Stomach (tissue), 9 donors: ENCODE results near the gene BLCAP. TPM values are rescaled to one million over a fixed set of nuclear protein-coding genes. Genes with fewer than 3 reads are reported as not detected.

ENCODE experiments used
- DNase-seq, 2 donors: peaks; one replicate each; pipeline versions ENCODE4 v3.0.0 to v3.0.0-alpha.2; 2013 to 2019
- H3K27ac ChIP-seq, 5 donors: fragments of 200-600 bp in 4 of 5; sonication (generic) in 4 of 5; one replicate each; pipeline ENCODE4 v1.5.1; 2013 to 2019; ENCODE audit warnings: mild to moderate bottlenecking in 1 of 5, moderate library complexity in 1 of 5
- H3K27me3 ChIP-seq, 3 donors: fragments of 200-600 bp; sonication (generic); one replicate each; pipeline ENCODE4 v1.5.1; 2017 to 2019; ENCODE audit warnings: mixed run types in 1 of 3
- H3K36me3 ChIP-seq, 4 donors: fragments of 200-600 bp; sonication (generic); 1 replicate in 3 of 4; 2 replicates in 1 of 4; pipeline ENCODE4 v1.5.1; 2016 to 2019
- H3K4me1 ChIP-seq, 4 donors: fragments of 200-600 bp; sonication (generic); one replicate each; pipeline ENCODE4 v1.5.1; 2016 to 2019
- H3K4me3 ChIP-seq, 4 donors: fragments of 200-600 bp; sonication (generic) in 3 of 4; one replicate each; pipeline ENCODE4 v1.5.1; 2016 to 2019; ENCODE audit warnings: mild to moderate bottlenecking in 1 of 4
- H3K9me3 ChIP-seq, 4 donors: fragments of 200-600 bp; sonication (generic); one replicate each; pipeline ENCODE4 v1.5.1; 2016 to 2019
- CTCF ChIP-seq, 7 experiments: fragments of 450-650 bp in 4 of 7; fragments of 200-600 bp in 3 of 7; sonication (generic) in 3 of 7; IDR thresholded peaks; one replicate each; pipeline ENCODE4 v1.5.1; 2016 to 2019; ENCODE audit warnings: antibody characterized with exemption in 7 of 7, control low read depth in 2 of 7, mild to moderate bottlenecking in 1 of 7
- EP300 ChIP-seq: sonication (generic); formaldehyde crosslinking; IDR thresholded peaks from one replicate; pipeline ENCODE4 v1.6.1; 2017; ENCODE audit warnings: antibody characterized with exemption
- POLR2A ChIP-seq, 4 donors: fragments of 450-650 bp; IDR thresholded peaks; one replicate each; pipeline ENCODE4 v1.6.1; 2016; ENCODE audit warnings: antibody characterized with exemption in 4 of 4, control low read depth in 2 of 4, mild to moderate bottlenecking in 1 of 4, moderate library complexity in 1 of 4
- POLR2AphosphoS5 ChIP-seq, 3 donors: sonication (generic); formaldehyde crosslinking; IDR thresholded peaks; one replicate each; pipeline ENCODE4 v1.6.1; 2016; ENCODE audit warnings: antibody characterized with exemption in 3 of 3
- WGBS, 5 donors: extraction: QIAGEN DNeasy Blood & Tissue Kit in 3 of 5; methylation state at CpG; one replicate each; pipeline versions ENCODE4 v1.1.5 to v1.1.7; 2013 to 2018; 5-methylcytosine and 5-hydroxymethylcytosine counted together
- intact Hi-C: fragments of 100-400 bp; cut with DNase I; formaldehyde crosslinking; loops from one replicate; pipeline ENCODE4 v1.15.1; 2023; ENCODE audit warnings: low total_unique reads
- polyA plus RNA-seq, 3 donors: library from polyadenylated mRNA; stranded (reverse); fragments of 200-250 nt; gene quantifications; one replicate each; pipeline ENCODE4 v1.2.3, GENCODE V29; 2013
- total RNA-seq, 5 donors: library from RNA; depleted of rRNA; stranded (reverse); fragments of >200 nt; gene quantifications; one replicate each; pipeline versions ENCODE4 v1.1.0 to v1.2.3, GENCODE V29; 2014 to 2016
- donor health status: healthy with polysubstance abuse.
- donor health status: Bipolar disorder and iron deficiency.
- donor health status: healthy.

BLCAP gene
- total and polyA plus RNA-seq, 8 donors, result 12.5 to 84.4 (median 46.6) TPM

GRCh38 chr20:37503256-37503927 lies 24.3 kb downstream of the BLCAP start:
- Histone ChIP-seq H3K27ac (no peak overlapping the region), H3K27me3 (no peaks in the 10 kb centered on the region), H3K36me3 (peaks cover 0 to 5% (median under 1%) of the 10 kb centered on the region in 4 donors), H3K4me3 (no peak overlapping the region), H3K9me3 (no peaks in the 10 kb centered on the region), H3K4me1 (peaks cover 0 to 14% (median 4%) of the 10 kb centered on the region in 4 donors)
- 83 to 91% (median 89%) methylated on average over 3 of the region's 3 CpGs for WGBS, 5 donors
- DNase-seq, result no peak
- TF ChIP-seq CTCF (IDR thresholded peaks at IDR 0.05) (no peak), EP300 (no peak), POLR2AphosphoS5 (IDR thresholded peaks at IDR 0.05) (no peak), POLR2A (IDR thresholded peaks at IDR 0.05) (no peak)
- intact Hi-C loops, result no loop called here

- DNase-seq, result no peak
- whole genome bisulfite sequencing, 5 donors, result 77 to 97% (median 93%) methylated on average over 2 of the region's 2 CpGs
- no peak for TF ChIP-seq CTCF (IDR thresholded peaks at IDR 0.05)
- TF ChIP-seq POLR2A (IDR thresholded peaks at IDR 0.05), result no peak
- TF ChIP-seq EP300, result no peak
- no peak for TF ChIP-seq POLR2AphosphoS5 (IDR thresholded peaks at IDR 0.05)
- peaks cover 0 to 14% (median 4%) of the 10 kb centered on the region in 4 donors for H3K4me1 ChIP-seq
- peaks cover 0 to 5% (median 0%) of the 10 kb centered on the region in 4 donors for H3K36me3 ChIP-seq
- no peaks in the 10 kb centered on the region for H3K27me3 ChIP-seq
- no peak overlapping the region for H3K27ac ChIP-seq
- no peaks in the 10 kb centered on the region for H3K9me3 ChIP-seq
- H3K4me3 ChIP-seq, result no peak overlapping the region
- intact Hi-C loops, result no loop called here
Observed at GRCh38 chr20:37502654-37503053, 25.0 kb downstream of the BLCAP start.

GRCh38 chr20:37501940-37502339 lies 25.7 kb downstream of the BLCAP start:
- H3K4me3 ChIP-seq, result no peak overlapping the region
- DNase-seq, result no peak
- no peaks in the 10 kb centered on the region for H3K27me3 ChIP-seq
- no peak overlapping the region for H3K27ac ChIP-seq
- intact Hi-C loops, result no loop called here
- peaks cover 0 to 14% (median 4%) of the 10 kb centered on the region in 4 donors for H3K4me1 ChIP-seq
- H3K36me3 ChIP-seq, result peaks cover 0 to 5% (median 0%) of the 10 kb centered on the region in 4 donors
- 72 to 85% (median 83%) methylated on average over 7 of the region's 7 CpGs for WGBS, 5 donors
- no peak for TF ChIP-seq POLR2A (IDR thresholded peaks at IDR 0.05)
- TF ChIP-seq POLR2AphosphoS5 (IDR thresholded peaks at IDR 0.05), result no peak
- TF ChIP-seq EP300, result no peak
- no peak for TF ChIP-seq CTCF (IDR thresholded peaks at IDR 0.05)
- no peaks in the 10 kb centered on the region for H3K9me3 ChIP-seq

GRCh38 chr20:37500311-37500710 lies 27.4 kb downstream of the BLCAP start:
- Histone ChIP-seq H3K36me3 (peaks cover 0 to 5% (median under 1%) of the 10 kb centered on the region in 4 donors), H3K9me3 (no peaks in the 10 kb centered on the region), H3K4me3 (no peak overlapping the region), H3K27me3 (no peaks in the 10 kb centered on the region), H3K27ac (no peak overlapping the region), H3K4me1 (peaks cover 0 to 5% (median 0%) of the 10 kb centered on the region in 4 donors)
- intact Hi-C loops, result no loop called here
- 91 to 96% (median 92%) methylated on average over 7 of the region's 7 CpGs for WGBS, 5 donors
- no peak for TF ChIP-seq POLR2AphosphoS5 (IDR thresholded peaks at IDR 0.05)
- no peak for TF ChIP-seq CTCF (IDR thresholded peaks at IDR 0.05)
- TF ChIP-seq EP300, result no peak
- DNase-seq, result peak in 1 of 2 donors; percentile 16
